ENCODE data around the gene CADM1. TPM values are rescaled to one million over a fixed set of nuclear protein-coding genes. Genes with fewer than 3 reads are reported as not detected.

The CADM1 gene
- total RNA-seq, 1 experiment from 2014 or later, result 1.1 TPM

DNA sequence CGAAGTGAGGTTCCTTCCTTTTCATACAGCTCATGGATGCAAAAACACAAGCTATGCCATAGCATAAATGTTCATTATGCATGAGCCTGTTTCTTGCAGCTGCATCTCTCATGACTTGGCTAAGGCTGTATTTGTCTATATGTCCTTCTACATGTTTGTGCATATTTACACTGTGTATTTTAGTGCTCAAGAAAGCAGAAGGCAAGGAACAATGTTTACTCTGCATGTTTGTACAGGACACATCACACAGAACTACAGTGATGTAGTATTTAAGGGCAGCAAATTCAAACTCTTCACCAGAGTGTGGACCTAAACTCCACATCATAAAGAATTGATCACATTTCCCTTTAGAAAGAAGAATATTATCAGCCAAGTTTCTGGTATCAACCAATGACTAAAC is 170.3 kb downstream of the CADM1 start:
- Histone ChIP-seq H3K9me2 (replicated peaks; ENCODE audit: low read length) (no peaks in the 10 kb centered on the region), H3K4me2 (ENCODE audit: low read length) (no peak overlapping the region), H3K27me3 (ENCODE audit: low read length) (0 out of 2 replicates have a peak, but pooled peaks cover 3% of the 10 kb centered on the region), H3K4me1 (ENCODE audit: insufficient read depth, low read length) (no peaks in the 10 kb centered on the region), H4K20me1 (ENCODE audit: low read length) (no peaks in the 10 kb centered on the region), H3K9ac (ENCODE audit: low read length) (no peak overlapping the region), H2AFZ (ENCODE audit: low read length) (no peak overlapping the region), H3F3A (ENCODE audit: low read length, unreplicated experiment) (no peaks in the 10 kb centered on the region), H3K4me3 (ENCODE audit: low read length) (no peak overlapping the region), H3K9me3 (ENCODE audit: low read length) (no peaks in the 10 kb centered on the region), H3K36me3 (ENCODE audit: low read depth, low read length) (no peaks in the 10 kb centered on the region), H3K79me2 (ENCODE audit: low read length) (no peaks in the 10 kb centered on the region), H3K27ac (ENCODE audit: low read length) (no peak overlapping the region)
- ChIA-PET CTCF (no interaction called here), POLR2A (ENCODE audit: unreplicated experiment) (no interaction called here)
- no peak for TF ChIP-seq EZH2phosphoT487 (IDR thresholded peaks at IDR 0.05; ENCODE audit: borderline replicate concordance, low read length)
- TF ChIP-seq EZH2 (IDR thresholded peaks at IDR 0.05; ENCODE audit: low read length, unreplicated experiment), result no peak
- no peak for TF ChIP-seq CTCF (conservative IDR thresholded peaks at IDR 0.05; ENCODE audit: low read depth, low read length)
- ATAC-seq (no peak), DNase-seq (no peak)
- no TSS peak for BruUV-seq (replicated peaks)
- intact Hi-C loops (cut with micrococcal nuclease), result loop anchor here (2.0 kb wide), 2 partner anchors 943 to 1357 kb away; no protein-coding TSS in a partner anchor

DNA sequence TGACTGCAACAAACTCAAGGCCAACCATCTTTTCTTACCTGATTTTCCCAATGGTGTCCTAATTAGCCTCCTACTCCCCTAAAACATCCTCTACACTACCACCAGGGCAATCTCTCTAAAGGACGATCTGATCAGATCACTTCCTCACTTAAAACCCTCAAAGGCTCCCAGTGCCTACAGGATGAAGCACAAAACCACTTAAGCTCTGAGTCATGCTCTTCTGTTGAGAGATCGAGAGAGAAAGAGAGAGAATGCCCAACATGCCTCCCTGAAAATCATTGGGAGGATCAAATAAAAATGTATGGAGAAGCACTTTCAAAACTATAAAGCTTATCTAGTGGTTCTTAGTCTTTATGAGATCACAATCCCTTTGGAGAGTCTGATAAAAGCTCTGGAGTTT is 171.1 kb downstream of the CADM1 start:
- Histone ChIP-seq H3K4me2 (ENCODE audit: low read length) (no peak overlapping the region), H3K4me1 (ENCODE audit: insufficient read depth, low read length) (no peaks in the 10 kb centered on the region), H3F3A (ENCODE audit: low read length, unreplicated experiment) (no peaks in the 10 kb centered on the region), H3K36me3 (ENCODE audit: low read depth, low read length) (no peaks in the 10 kb centered on the region), H4K20me1 (ENCODE audit: low read length) (no peaks in the 10 kb centered on the region), H3K4me3 (ENCODE audit: low read length) (no peak overlapping the region), H3K9me2 (replicated peaks; ENCODE audit: low read length) (no peaks in the 10 kb centered on the region), H3K9me3 (ENCODE audit: low read length) (no peaks in the 10 kb centered on the region), H3K9ac (ENCODE audit: low read length) (no peak overlapping the region), H3K27ac (ENCODE audit: low read length) (no peak overlapping the region), H3K79me2 (ENCODE audit: low read length) (no peaks in the 10 kb centered on the region), H3K27me3 (ENCODE audit: low read length) (0 out of 2 replicates have a peak, but pooled peaks cover 3% of the 10 kb centered on the region), H2AFZ (ENCODE audit: low read length) (no peak overlapping the region)
- POLR2A ChIA-PET (ENCODE audit: unreplicated experiment), result no interaction called here
- no TSS peak for BruUV-seq (replicated peaks)
- CTCF ChIA-PET, result no interaction called here
- TF ChIP-seq EZH2 (IDR thresholded peaks at IDR 0.05; ENCODE audit: low read length, unreplicated experiment), result no peak
- TF ChIP-seq EZH2phosphoT487 (IDR thresholded peaks at IDR 0.05; ENCODE audit: borderline replicate concordance, low read length), result no peak
- no peak for TF ChIP-seq CTCF (conservative IDR thresholded peaks at IDR 0.05; ENCODE audit: low read depth, low read length)
- intact Hi-C loops (cut with micrococcal nuclease), result no loop called here
- DNase-seq (no peak), ATAC-seq (no peak)

DNA sequence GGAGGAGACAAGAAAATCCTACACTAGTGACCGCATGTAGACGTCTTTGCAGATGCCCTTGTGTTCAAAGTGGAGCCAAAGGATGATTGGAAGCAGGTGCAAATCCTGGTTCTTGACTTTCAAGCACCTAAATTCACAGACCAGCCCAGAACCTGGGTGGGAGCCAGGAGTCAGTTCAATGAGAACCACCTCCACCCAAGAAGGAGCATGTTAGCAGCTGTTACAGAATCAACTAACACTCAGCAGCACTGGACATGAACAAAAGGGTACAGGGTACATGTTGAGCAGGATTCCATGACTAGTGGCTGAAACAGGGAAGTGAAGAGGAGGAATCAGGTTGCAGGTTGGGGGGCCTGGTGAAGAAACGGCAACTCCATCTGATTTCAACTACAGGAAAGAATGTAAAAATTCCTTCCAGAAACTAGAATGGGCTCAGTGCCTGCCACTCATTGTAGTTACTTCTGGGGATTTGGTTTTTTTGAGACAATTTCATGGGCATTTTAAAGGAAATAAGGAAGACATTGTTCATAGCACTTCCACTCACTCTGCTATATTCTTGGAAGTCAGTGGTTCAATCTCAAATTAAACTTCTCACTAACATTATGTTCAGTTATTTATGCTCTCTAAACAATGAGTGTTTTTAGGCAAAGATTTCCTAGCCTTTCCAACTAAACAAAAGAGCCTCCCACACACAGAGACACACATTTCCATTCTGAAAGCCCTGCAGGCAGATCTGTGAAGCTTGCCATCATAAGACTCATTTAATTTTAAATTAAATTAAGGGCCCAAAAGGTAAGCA is 173.3 kb downstream of the CADM1 start:
- Histone ChIP-seq H2AFZ (ENCODE audit: low read length) (no peak overlapping the region), H3K27me3 (ENCODE audit: low read length) (no peaks in the 10 kb centered on the region), H3K9ac (ENCODE audit: low read length) (no peak overlapping the region), H3K79me2 (ENCODE audit: low read length) (no peaks in the 10 kb centered on the region), H3K36me3 (ENCODE audit: low read depth, low read length) (no peaks in the 10 kb centered on the region), H3K9me2 (replicated peaks; ENCODE audit: low read length) (no peaks in the 10 kb centered on the region), H3K4me3 (ENCODE audit: low read length) (no peak overlapping the region), H4K20me1 (ENCODE audit: low read length) (no peaks in the 10 kb centered on the region), H3K9me3 (ENCODE audit: low read length) (no peaks in the 10 kb centered on the region), H3K27ac (ENCODE audit: low read length) (no peak overlapping the region), H3F3A (ENCODE audit: low read length, unreplicated experiment) (no peaks in the 10 kb centered on the region), H3K4me1 (ENCODE audit: insufficient read depth, low read length) (no peaks in the 10 kb centered on the region), H3K4me2 (ENCODE audit: low read length) (no peak overlapping the region)
- POLR2A ChIA-PET (ENCODE audit: unreplicated experiment), result no interaction called here
- CTCF ChIA-PET, result no interaction called here
- no peak for DNase-seq
- no TSS peak for BruUV-seq (replicated peaks)
- no peak for ATAC-seq
- intact Hi-C loops (cut with micrococcal nuclease), result no loop called here
- no peak for TF ChIP-seq EZH2 (IDR thresholded peaks at IDR 0.05; ENCODE audit: low read length, unreplicated experiment)
- TF ChIP-seq EZH2phosphoT487 (IDR thresholded peaks at IDR 0.05; ENCODE audit: borderline replicate concordance, low read length), result no peak
- TF ChIP-seq CTCF (conservative IDR thresholded peaks at IDR 0.05; ENCODE audit: low read depth, low read length), result no peak
